HG03442 (cell line): Measurements from ENCODE around the gene VSTM1.
"Not testable (repeated sequence)": the region's sequence is repeated elsewhere in the genome, so short reads cannot be mapped to it uniquely, and the experiment has no call there.

Source experiments
- ATAC-seq: cut with Tn5 transposase; IDR thresholded peaks from one replicate; pipeline ENCODE4 v1.9.1; 2021; ENCODE audit warnings: mild to moderate bottlenecking, moderate library complexity; ENCODE audit not compliant: unreplicated experiment

Gene VSTM1

GRCh38 chr19:54074851-54075250 is 11.2 kb upstream of the VSTM1 start:
- ATAC-seq, result no peak

GRCh38 chr19:54073829-54074228 is 10.1 kb upstream of the VSTM1 start:
- no peak for ATAC-seq

GRCh38 chr19:54069470-54069869 is 5.8 kb upstream of the VSTM1 start:
- ATAC-seq, result no peak

GRCh38 chr19:54062643-54063042 is 1.1 kb downstream of the VSTM1 start:
- no peak for ATAC-seq

- ATAC-seq, result no peak
Measured at GRCh38 chr19:54047616-54048015, 16.1 kb downstream of the VSTM1 start.

- no peak for ATAC-seq
Measured at GRCh38 chr19:54045771-54046170, 17.9 kb downstream of the VSTM1 start.

- no peak for ATAC-seq
Measured at GRCh38 chr19:54042989-54043388, 20.7 kb downstream of the VSTM1 start.

- ATAC-seq, result no peak
Measured at GRCh38 chr19:54041969-54042606, 21.6 kb downstream of the VSTM1 start.

- no peak for ATAC-seq
Measured at GRCh38 chr19:54040003-54040402, 23.7 kb downstream of the VSTM1 start.

GRCh38 chr19:54036542-54036941 is 27.2 kb downstream of the VSTM1 start:
- not testable (repeated sequence) for ATAC-seq

- ATAC-seq, result no peak
Measured at GRCh38 chr19:54035215-54036178, 28.2 kb downstream of the VSTM1 start.

- ATAC-seq, result no peak
Measured at GRCh38 chr19:54030895-54031586, 32.7 kb downstream of the VSTM1 start.

GRCh38 chr19:54029930-54030490 is 33.7 kb downstream of the VSTM1 start:
- no peak for ATAC-seq

- no peak for ATAC-seq
Measured at GRCh38 chr19:54029301-54029700, 34.4 kb downstream of the VSTM1 start.

- no peak for ATAC-seq
Measured at GRCh38 chr19:54026656-54027055, 37.0 kb downstream of the VSTM1 start.

- no peak for ATAC-seq
Measured at GRCh38 chr19:54024660-54025059, 39.0 kb downstream of the VSTM1 start.

- ATAC-seq, result no peak
Measured at GRCh38 chr19:54023191-54023590, 40.5 kb downstream of the VSTM1 start.

- ATAC-seq, result no peak
Measured at GRCh38 chr19:54021932-54022331, 41.8 kb downstream of the VSTM1 start.

- ATAC-seq, result no peak
Measured at GRCh38 chr19:54021363-54021762, 42.3 kb downstream of the VSTM1 start.

GRCh38 chr19:54017261-54017660 is 46.4 kb downstream of the VSTM1 start:
- ATAC-seq, result no peak

- no peak for ATAC-seq
Measured at GRCh38 chr19:54014920-54015560, 48.7 kb downstream of the VSTM1 start.
